Daoy (cell line): ENCODE results near the gene SLC9A1. TPM values are rescaled to one million over a fixed set of nuclear protein-coding genes. Genes with fewer than 3 reads are reported as not detected.
A peak's percentile ranks its signal among the peaks of the same experiment; 100 is the strongest.
"Not testable (repeated sequence)": the region's sequence is repeated elsewhere in the genome, so short reads cannot be mapped to it uniquely, and the experiment has no call there.

Experiments used
- DNase-seq: peaks from one replicate; pipeline ENCODE4 v3.0.0-alpha.2; 2015; ENCODE audit warnings: low read depth
- total RNA-seq: library from RNA; depleted of rRNA; stranded (reverse); fragments of >200 nt; shearing (Covaris generic); gene quantifications from 2 replicates; pipeline ENCODE4 v1.2.3, GENCODE V29; 2014; rRNA removed

SLC9A1 gene
- 5.4 and 6.1 TPM in 2 replicates for total RNA-seq

- peak; percentile 94 for DNase-seq
Observed at GRCh38 chr1:27154991-27155781, at the start of gene SLC9A1. Gene SLC9A1, minus strand, starts transcription at chr1:27155125. Its CDS starts 791 bp downstream, at chr1:27154334.

GRCh38 chr1:27203946-27204345 is 49.0 kb upstream of the SLC9A1 start:
- DNase-seq: no peak

- no peak for DNase-seq
Observed at GRCh38 chr1:27201295-27201694, 46.4 kb upstream of the SLC9A1 start.

GRCh38 chr1:27193194-27193593 is 38.3 kb upstream of the SLC9A1 start:
- no peak for DNase-seq

- DNase-seq: peak; percentile 45
Observed at GRCh38 chr1:27192039-27192529, 37.2 kb upstream of the SLC9A1 start.

GRCh38 chr1:27184665-27185064 is 29.7 kb upstream of the SLC9A1 start:
- DNase-seq: not testable (repeated sequence)

- no peak for DNase-seq
Observed at GRCh38 chr1:27179979-27180378, 25.1 kb upstream of the SLC9A1 start.

- DNase-seq: no peak
Observed at GRCh38 chr1:27179379-27179778, 24.5 kb upstream of the SLC9A1 start.

- no peak for DNase-seq
Observed at GRCh38 chr1:27176954-27177353, 22.0 kb upstream of the SLC9A1 start.

GRCh38 chr1:27176323-27176722 is 21.4 kb upstream of the SLC9A1 start:
- no peak for DNase-seq

- DNase-seq: not testable (repeated sequence)
Observed at GRCh38 chr1:27172992-27173391, 18.1 kb upstream of the SLC9A1 start.

- no peak for DNase-seq
Observed at GRCh38 chr1:27166929-27167328, 12.0 kb upstream of the SLC9A1 start.

- DNase-seq: no peak
Observed at GRCh38 chr1:27166351-27166802, 11.5 kb upstream of the SLC9A1 start.

GRCh38 chr1:27163093-27163492 is 8.2 kb upstream of the SLC9A1 start:
- no peak for DNase-seq

- no peak for DNase-seq
Observed at GRCh38 chr1:27162090-27162489, 7.2 kb upstream of the SLC9A1 start.

- no peak for DNase-seq
Observed at GRCh38 chr1:27161594-27161993, 6.7 kb upstream of the SLC9A1 start.

- no peak for DNase-seq
Observed at GRCh38 chr1:27157194-27157593, 2.3 kb upstream of the SLC9A1 start.

GRCh38 chr1:27154469-27154990 is 395 bp downstream of the SLC9A1 start:
- DNase-seq: no peak

GRCh38 chr1:27153927-27154358 is 982 bp downstream of the SLC9A1 start:
- DNase-seq: no peak

- peak; percentile 56 for DNase-seq
Observed at GRCh38 chr1:27153549-27153886, 1.4 kb downstream of the SLC9A1 start.

GRCh38 chr1:27152829-27153548 is 1.9 kb downstream of the SLC9A1 start:
- no peak for DNase-seq

- no peak for DNase-seq
Observed at GRCh38 chr1:27152004-27152828, 2.7 kb downstream of the SLC9A1 start.
